ENCODE data around the gene ARMC3.

Gene ARMC3

GRCh38 chr10:22931948-22932347 lies 4.1 kb downstream of the ARMC3 start:
- no peak overlapping the region for H3K9ac ChIP-seq (ENCODE audit: insufficient read length, low read depth)
- no peaks in the 10 kb centered on the region for H3K4me1 ChIP-seq (ENCODE audit: insufficient read depth, insufficient read length)
- peaks cover 22% of the 10 kb centered on the region for H3K27me3 ChIP-seq (ENCODE audit: insufficient read depth, insufficient read length)
- H3K4me3 ChIP-seq (ENCODE audit: insufficient read length, low read depth), result no peak overlapping the region
- H3K9me3 ChIP-seq (ENCODE audit: insufficient read depth, low read length), result no peaks in the 10 kb centered on the region
- no peaks in the 10 kb centered on the region for H3K36me3 ChIP-seq (ENCODE audit: insufficient read depth, insufficient read length, low read length)
- TF ChIP-seq ZNF274 (IDR thresholded peaks at IDR 0.05; ENCODE audit: low read depth, low read length), result no peak
- TF ChIP-seq SUZ12 (IDR thresholded peaks at IDR 0.05; ENCODE audit: extremely low read depth, insufficient read depth, insufficient read length), result no peak
- TF ChIP-seq YY1 (IDR thresholded peaks at IDR 0.05; ENCODE audit: insufficient read depth, insufficient read length), result no peak
- no peak for DNase-seq (ENCODE audit: low read depth, low spot score)

GRCh38 chr10:22932626-22933370 lies 4.9 kb downstream of the ARMC3 start:
- Histone ChIP-seq H3K9ac (ENCODE audit: insufficient read length, low read depth) (no peak overlapping the region), H3K4me1 (ENCODE audit: insufficient read depth, insufficient read length) (no peaks in the 10 kb centered on the region), H3K36me3 (ENCODE audit: insufficient read depth, insufficient read length, low read length) (no peaks in the 10 kb centered on the region), H3K27me3 (ENCODE audit: insufficient read depth, insufficient read length) (peaks cover 15% of the 10 kb centered on the region), H3K9me3 (ENCODE audit: insufficient read depth, low read length) (no peaks in the 10 kb centered on the region), H3K4me3 (ENCODE audit: insufficient read length, low read depth) (no peak overlapping the region)
- no peak for DNase-seq (ENCODE audit: low read depth, low spot score)
- TF ChIP-seq YY1 (IDR thresholded peaks at IDR 0.05; ENCODE audit: insufficient read depth, insufficient read length) (no peak), ZNF274 (IDR thresholded peaks at IDR 0.05; ENCODE audit: low read depth, low read length) (no peak), SUZ12 (IDR thresholded peaks at IDR 0.05; ENCODE audit: extremely low read depth, insufficient read depth, insufficient read length) (no peak)

DNA sequence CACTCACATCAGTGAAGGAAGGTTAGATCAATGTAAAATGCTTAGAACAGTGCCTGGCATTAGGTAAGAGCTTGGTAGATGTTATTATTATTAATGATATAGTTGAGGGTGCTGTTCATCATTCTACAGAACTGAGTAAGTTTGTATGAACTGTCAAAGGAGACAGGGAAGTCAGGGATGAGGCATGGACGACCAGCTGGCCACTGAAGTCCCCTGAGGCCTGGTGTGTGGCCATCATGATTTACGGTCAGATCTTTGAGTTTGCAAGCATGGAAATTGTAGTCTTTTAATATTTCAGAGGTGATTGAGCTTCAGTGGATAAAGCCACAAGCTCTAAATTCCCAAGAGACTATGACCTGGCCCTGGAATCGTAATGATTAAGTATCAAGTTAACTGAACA lies 6.9 kb downstream of the ARMC3 start:
- no peak overlapping the region for H3K4me3 ChIP-seq (ENCODE audit: insufficient read length, low read depth)
- H3K36me3 ChIP-seq (ENCODE audit: insufficient read depth, insufficient read length, low read length), result no peaks in the 10 kb centered on the region
- TF ChIP-seq SUZ12 (IDR thresholded peaks at IDR 0.05; ENCODE audit: extremely low read depth, insufficient read depth, insufficient read length), result no peak
- no peak for TF ChIP-seq ZNF274 (IDR thresholded peaks at IDR 0.05; ENCODE audit: low read depth, low read length)
- no peak for TF ChIP-seq YY1 (IDR thresholded peaks at IDR 0.05; ENCODE audit: insufficient read depth, insufficient read length)
- H3K4me1 ChIP-seq (ENCODE audit: insufficient read depth, insufficient read length), result no peaks in the 10 kb centered on the region
- H3K27me3 ChIP-seq (ENCODE audit: insufficient read depth, insufficient read length), result no peaks in the 10 kb centered on the region
- DNase-seq (ENCODE audit: low read depth, low spot score), result no peak
- no peaks in the 10 kb centered on the region for H3K9me3 ChIP-seq (ENCODE audit: insufficient read depth, low read length)
- no peak overlapping the region for H3K9ac ChIP-seq (ENCODE audit: insufficient read length, low read depth)

DNA sequence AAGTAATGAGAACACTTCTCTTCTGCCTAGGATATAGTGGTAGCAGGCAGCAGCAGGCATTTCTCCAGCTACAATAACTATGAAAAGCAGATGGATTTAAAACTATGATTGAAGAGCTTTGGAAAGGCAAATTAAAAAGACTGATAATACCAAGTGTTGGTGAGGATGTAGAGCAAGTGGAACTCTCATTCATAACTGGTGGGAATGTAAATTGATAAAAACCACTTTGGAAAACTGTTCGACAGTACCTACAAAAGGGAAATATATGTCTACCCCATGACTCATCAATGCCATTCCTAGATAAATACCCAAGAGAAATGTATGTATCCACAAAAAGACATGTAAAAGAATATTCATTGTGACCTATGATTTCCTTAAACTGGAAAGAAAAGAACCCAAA lies 14.6 kb downstream of the ARMC3 start:
- no peaks in the 10 kb centered on the region for H3K36me3 ChIP-seq (ENCODE audit: insufficient read depth, insufficient read length, low read length)
- TF ChIP-seq ZNF274 (IDR thresholded peaks at IDR 0.05; ENCODE audit: low read depth, low read length), result no peak
- TF ChIP-seq YY1 (IDR thresholded peaks at IDR 0.05; ENCODE audit: insufficient read depth, insufficient read length), result no peak
- no peak for TF ChIP-seq SUZ12 (IDR thresholded peaks at IDR 0.05; ENCODE audit: extremely low read depth, insufficient read depth, insufficient read length)
- no peaks in the 10 kb centered on the region for H3K4me1 ChIP-seq (ENCODE audit: insufficient read depth, insufficient read length)
- H3K4me3 ChIP-seq (ENCODE audit: insufficient read length, low read depth), result no peak overlapping the region
- H3K9me3 ChIP-seq (ENCODE audit: insufficient read depth, low read length), result no peaks in the 10 kb centered on the region
- no peak overlapping the region for H3K9ac ChIP-seq (ENCODE audit: insufficient read length, low read depth)
- no peak for DNase-seq (ENCODE audit: low read depth, low spot score)
- H3K27me3 ChIP-seq (ENCODE audit: insufficient read depth, insufficient read length), result no peaks in the 10 kb centered on the region

DNA sequence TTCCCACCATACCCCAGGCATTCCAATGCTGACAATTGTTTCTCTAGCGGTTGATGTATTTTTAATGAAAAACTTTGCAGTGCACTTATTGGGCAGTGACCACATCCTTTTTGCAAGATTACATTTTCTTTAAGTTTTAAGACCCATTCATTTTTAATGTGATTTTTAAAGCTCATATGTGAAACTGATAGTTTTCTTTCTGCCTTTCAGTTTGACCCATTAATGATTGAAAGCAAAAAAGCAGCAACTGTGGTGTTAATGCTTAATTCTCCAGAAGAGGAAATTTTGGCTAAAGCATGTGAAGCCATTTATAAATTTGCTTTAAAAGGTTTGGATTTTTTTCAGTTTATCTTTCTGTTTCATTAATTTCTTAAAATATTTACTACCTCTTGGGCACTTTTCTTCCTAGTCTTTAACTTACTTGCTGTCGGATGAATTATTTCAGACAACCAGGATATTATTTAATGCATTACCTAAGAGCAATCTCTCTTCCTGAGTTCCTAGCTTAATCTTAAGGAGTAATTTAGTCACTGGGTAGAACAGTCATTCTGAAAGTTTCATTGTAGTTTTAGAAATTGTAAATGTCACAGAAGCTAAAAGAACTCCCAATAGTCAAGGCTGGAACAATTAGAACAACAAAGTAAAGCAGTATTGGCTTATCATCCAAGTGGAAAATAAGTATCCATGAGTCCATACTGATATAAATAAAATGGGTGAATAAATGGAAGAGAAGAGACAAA lies 18.3 kb downstream of the ARMC3 start:
- TF ChIP-seq ZNF274 (IDR thresholded peaks at IDR 0.05; ENCODE audit: low read depth, low read length) (no peak), SUZ12 (IDR thresholded peaks at IDR 0.05; ENCODE audit: extremely low read depth, insufficient read depth, insufficient read length) (no peak), YY1 (IDR thresholded peaks at IDR 0.05; ENCODE audit: insufficient read depth, insufficient read length) (no peak)
- Histone ChIP-seq H3K9me3 (ENCODE audit: insufficient read depth, low read length) (no peaks in the 10 kb centered on the region; the same call in 1 of the 2 replicates), H3K27me3 (ENCODE audit: insufficient read depth, insufficient read length) (no peaks in the 10 kb centered on the region), H3K9ac (ENCODE audit: insufficient read length, low read depth) (no peak overlapping the region), H3K4me3 (ENCODE audit: insufficient read length, low read depth) (no peak overlapping the region), H3K4me1 (ENCODE audit: insufficient read depth, insufficient read length) (no peaks in the 10 kb centered on the region), H3K36me3 (ENCODE audit: insufficient read depth, insufficient read length, low read length) (no peaks in the 10 kb centered on the region)
- DNase-seq (ENCODE audit: low read depth, low spot score), result no peak

GRCh38 chr10:22954970-22955369 lies 27.1 kb downstream of the ARMC3 start:
- no peaks in the 10 kb centered on the region for H3K27me3 ChIP-seq (ENCODE audit: insufficient read depth, insufficient read length)
- no peak for DNase-seq (ENCODE audit: low read depth, low spot score)
- TF ChIP-seq ZNF274 (IDR thresholded peaks at IDR 0.05; ENCODE audit: low read depth, low read length) (no peak), SUZ12 (IDR thresholded peaks at IDR 0.05; ENCODE audit: extremely low read depth, insufficient read depth, insufficient read length) (no peak), YY1 (IDR thresholded peaks at IDR 0.05; ENCODE audit: insufficient read depth, insufficient read length) (no peak)

DNA sequence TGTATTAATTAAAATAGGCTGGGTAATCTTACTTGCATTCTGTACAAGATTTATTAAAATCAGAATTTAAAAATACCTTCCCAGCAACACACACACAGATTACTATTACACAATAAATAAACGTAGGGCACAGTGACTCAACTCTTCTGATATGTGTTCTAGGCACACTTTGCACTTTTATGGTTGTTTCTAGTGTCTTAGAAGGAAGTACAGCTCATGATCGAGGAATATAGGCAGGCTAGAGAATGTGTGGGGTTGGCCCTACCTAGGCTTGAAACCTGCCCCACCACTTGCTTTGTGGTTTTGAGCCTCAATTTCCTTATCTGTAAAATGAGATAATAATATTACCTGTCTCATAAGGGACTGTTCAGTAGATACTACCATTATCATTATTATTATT lies 30.5 kb downstream of the ARMC3 start:
- H3K36me3 ChIP-seq (ENCODE audit: insufficient read depth, insufficient read length, low read length), result no peaks in the 10 kb centered on the region

More at GRCh38 chr10:22954970-22955369, 27.1 kb downstream of the ARMC3 start:
- Histone ChIP-seq H3K36me3 (ENCODE audit: insufficient read depth, insufficient read length, low read length) (no peaks in the 10 kb centered on the region), H3K4me1 (ENCODE audit: insufficient read depth, insufficient read length) (no peaks in the 10 kb centered on the region), H3K9ac (ENCODE audit: insufficient read length, low read depth) (no peak overlapping the region), H3K4me3 (ENCODE audit: insufficient read length, low read depth) (no peak overlapping the region), H3K9me3 (ENCODE audit: insufficient read depth, low read length) (no peaks in the 10 kb centered on the region)

More for the DNA sequence above, 30.5 kb downstream of the ARMC3 start:
- no peaks in the 10 kb centered on the region for H3K4me1 ChIP-seq (ENCODE audit: insufficient read depth, insufficient read length)
- H3K27me3 ChIP-seq (ENCODE audit: insufficient read depth, insufficient read length), result no peaks in the 10 kb centered on the region
- H3K9ac ChIP-seq (ENCODE audit: insufficient read length, low read depth), result no peak overlapping the region
- no peak overlapping the region for H3K4me3 ChIP-seq (ENCODE audit: insufficient read length, low read depth)
- no peak for DNase-seq (ENCODE audit: low read depth, low spot score)
- H3K9me3 ChIP-seq (ENCODE audit: insufficient read depth, low read length), result no peaks in the 10 kb centered on the region
- no peak for TF ChIP-seq SUZ12 (IDR thresholded peaks at IDR 0.05; ENCODE audit: extremely low read depth, insufficient read depth, insufficient read length)
- no peak for TF ChIP-seq YY1 (IDR thresholded peaks at IDR 0.05; ENCODE audit: insufficient read depth, insufficient read length)
- no peak for TF ChIP-seq ZNF274 (IDR thresholded peaks at IDR 0.05; ENCODE audit: low read depth, low read length)

Data from NT2/D1 (cell line).